AG04450 (cell line): ENCODE results near the gene POLE4. TPM values are rescaled to one million over a fixed set of nuclear protein-coding genes. Genes with fewer than 3 reads are reported as not detected.

Experiments
- CTCF ChIA-PET: fragments of 300-600, 350-600 bp; formaldehyde crosslinking; extraction: SDS; loops from one replicate; lab custom pipeline; 2022; ENCODE audit warnings: antibody characterized with exemption, inconsistent platforms; lab: Charles Lee
- POLR2A ChIA-PET: fragments of 350-600 bp; formaldehyde crosslinking; extraction: SDS; loops from one replicate; lab custom pipeline; 2021; ENCODE audit warnings: antibody characterized with exemption, inconsistent platforms; lab: Yijun Ruan, JAX
- DNase-seq: peaks from one replicate; pipeline ENCODE4 v3.0.0-alpha.2; 2011; ENCODE audit warnings: low read depth, low spot score
- H3K27ac ChIP-seq: one replicate; pipeline ENCODE4 v1.5.1; 2012; ENCODE audit warnings: low read depth, low read length, control low read depth
- H3K27me3 ChIP-seq: one replicate; pipeline ENCODE4 v1.6.0; 2012; ENCODE audit warnings: low read length; ENCODE audit not compliant: control insufficient read depth, insufficient read depth
- H3K4me3 ChIP-seq: 2 replicates; pipeline ENCODE4 v1.5.1; 2011; ENCODE audit warnings: mild to moderate bottlenecking, low read depth, low read length, control low read depth
- H3K9me3 ChIP-seq: 2 replicates; pipeline ENCODE4 v1.5.1; 2012; ENCODE audit warnings: low read length; ENCODE audit not compliant: control insufficient read depth, insufficient read depth
- CTCF ChIP-seq: IDR thresholded peaks from 2 replicates; pipeline ENCODE4 v1.5.1; 2011; ENCODE audit warnings: low read depth, low read length, control low read depth, inconsistent platforms
- polyA plus RNA-seq: library from polyadenylated mRNA; depleted of rRNA; stranded (reverse); fragments of >200 nt; gene quantifications from 2 replicates; pipeline ENCODE4 v1.2.3, GENCODE V29; 2011

Gene POLE4
- polyA plus RNA-seq, 1 experiment, result 50.2 TPM

DNA sequence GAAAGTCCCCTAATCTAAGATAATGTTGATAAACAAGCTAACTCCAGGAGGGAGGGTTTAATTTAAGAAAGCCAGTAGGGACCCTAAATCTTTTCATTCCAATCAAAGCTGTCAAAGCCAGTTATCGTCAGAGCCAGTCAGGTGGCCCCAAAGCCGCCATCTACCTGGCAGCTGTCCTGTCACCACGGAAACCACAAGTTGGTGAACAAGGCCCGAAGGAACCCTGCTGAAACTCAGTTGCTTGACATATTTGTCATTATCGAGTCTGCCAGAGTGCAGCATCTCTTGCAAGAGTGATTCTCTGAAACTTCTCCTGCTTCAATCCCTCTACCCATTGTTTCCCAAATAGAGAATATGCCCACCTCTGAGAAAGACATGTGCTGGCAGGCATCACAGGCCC lies 30.8 kb upstream of the POLE4 start:
- no peaks in the 10 kb centered on the region for H3K9me3 ChIP-seq
- CTCF ChIA-PET, result no interaction called here
- H3K27me3 ChIP-seq, result no peaks in the 10 kb centered on the region
- no peak overlapping the region for H3K4me3 ChIP-seq
- no peak overlapping the region for H3K27ac ChIP-seq
- DNase-seq, result no peak
- POLR2A ChIA-PET, result no interaction called here
- no peak for TF ChIP-seq CTCF

DNA sequence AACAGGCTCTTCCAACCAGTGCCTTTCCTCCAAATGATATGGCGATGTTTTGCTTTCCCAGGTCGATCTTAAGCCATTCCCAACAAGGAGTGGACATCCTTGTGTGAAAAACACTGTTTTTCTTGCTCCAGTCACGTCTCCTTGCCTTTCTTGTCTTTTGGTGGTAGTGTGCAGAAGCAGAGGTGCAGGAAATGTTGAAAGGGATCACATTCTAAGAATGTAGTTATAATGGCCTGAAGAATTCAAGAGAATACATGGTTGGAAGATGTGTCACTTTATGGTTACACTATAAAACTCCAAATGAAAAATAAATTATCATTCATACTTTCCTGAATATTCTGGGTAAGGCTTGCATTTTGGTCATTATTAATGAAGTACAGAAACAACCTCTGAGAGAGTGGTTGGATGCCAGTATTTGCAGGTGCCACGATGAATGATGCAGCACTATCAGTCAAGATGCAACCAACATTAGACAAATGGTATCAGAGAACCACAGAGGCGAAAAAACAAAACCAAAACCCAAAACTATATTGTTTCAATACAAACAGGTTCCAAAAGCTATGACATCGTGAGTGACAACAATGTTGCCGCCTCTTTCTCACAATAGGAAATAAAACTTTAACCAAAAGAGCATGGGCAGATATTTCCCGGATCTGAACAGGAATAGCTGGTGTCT lies 27.5 kb upstream of the POLE4 start:
- Histone ChIP-seq H3K4me3 (no peak overlapping the region), H3K27ac (no peak overlapping the region), H3K9me3 (no peaks in the 10 kb centered on the region), H3K27me3 (no peaks in the 10 kb centered on the region)
- ChIA-PET CTCF (no interaction called here), POLR2A (no interaction called here)
- no peak for DNase-seq
- TF ChIP-seq CTCF, result no peak

DNA sequence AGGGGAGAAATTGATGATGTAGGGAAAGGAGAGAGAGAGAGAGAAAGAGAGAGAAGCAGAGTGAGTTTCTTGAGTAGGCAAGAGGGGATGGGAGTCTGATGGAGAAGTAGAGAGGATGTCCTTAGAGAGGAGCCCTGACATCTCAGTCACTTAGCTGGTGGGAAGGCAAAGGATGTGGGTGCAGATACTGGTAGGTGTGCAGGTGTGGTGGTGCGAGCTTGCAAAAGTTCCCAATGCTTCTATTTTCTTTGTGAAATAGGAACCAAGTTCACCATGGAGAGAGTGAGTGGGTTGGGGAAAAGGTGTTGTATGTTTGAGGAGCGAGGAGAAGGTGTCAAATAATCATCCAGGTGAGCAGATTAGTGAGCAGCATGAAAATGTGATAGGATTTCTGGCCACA lies 26.5 kb upstream of the POLE4 start:
- no peaks in the 10 kb centered on the region for H3K9me3 ChIP-seq
- no peak for TF ChIP-seq CTCF
- POLR2A ChIA-PET, result interaction anchor here (0.7 kb wide), 1 partner anchor 156 kb away, joined by 3 read pairs; no protein-coding TSS in a partner anchor
- H3K4me3 ChIP-seq, result no peak overlapping the region
- H3K27ac ChIP-seq, result no peak overlapping the region
- no peak for DNase-seq
- peaks cover 3% of the 10 kb centered on the region for H3K27me3 ChIP-seq
- CTCF ChIA-PET, result interaction anchor here (0.7 kb wide), 1 partner anchor 13 kb away, joined by 3 read pairs; no protein-coding TSS in a partner anchor

GRCh38 chr2:74935975-74936391 lies 22.5 kb upstream of the POLE4 start:
- Histone ChIP-seq H3K27ac (no peak overlapping the region), H3K4me3 (no peak overlapping the region), H3K27me3 (peaks cover 3% of the 10 kb centered on the region), H3K9me3 (no peaks in the 10 kb centered on the region)
- TF ChIP-seq CTCF, result no peak
- no peak for DNase-seq
- POLR2A ChIA-PET, result no interaction called here
- CTCF ChIA-PET, result interaction anchor here (1.3 kb wide), 1 partner anchor 128 kb away, joined by 4 read pairs; no protein-coding TSS in a partner anchor

GRCh38 chr2:74937221-74937880 lies 21.1 kb upstream of the POLE4 start:
- no peak for DNase-seq
- ChIA-PET CTCF (interaction anchor here (1.3 kb wide), 1 partner anchor 127 kb away, joined by 4 read pairs; no protein-coding TSS in a partner anchor), POLR2A (no interaction called here)
- Histone ChIP-seq H3K27me3 (peaks cover 3% of the 10 kb centered on the region), H3K4me3 (no peak overlapping the region), H3K9me3 (no peaks in the 10 kb centered on the region), H3K27ac (no peak overlapping the region)
- no peak for TF ChIP-seq CTCF
